Left lung (tissue), 10 donors: ENCODE measurements around the gene UBE2M. TPM values are rescaled to one million over a fixed set of nuclear protein-coding genes. Genes with fewer than 3 reads are reported as not detected.
"Not testable (repeated sequence)": the region's sequence is repeated elsewhere in the genome, so short reads cannot be mapped to it uniquely, and the experiment has no call there.

Experiments
- ATAC-seq: fragments of 200-7000 bp; cut with Tn5 transposase; one replicate; pipeline ENCODE4 v1.9.1; 2020; ENCODE audit warnings: moderate library complexity
- DNase-seq, 4 donors: peaks; one replicate each; pipeline ENCODE4 v3.0.0-alpha.2; 2013 to 2020
- H3K27ac ChIP-seq, 2 donors: fragments of 200-600 bp; sonication (generic) in 1 of 2; one replicate each; pipeline versions ENCODE4 v1.5.0 to v1.8.0; 2020 to 2021
- H3K27me3 ChIP-seq, 2 donors: fragments of 200-600 bp; sonication (generic) in 1 of 2; one replicate each; pipeline versions ENCODE4 v1.5.0 to v1.8.0; 2020 to 2021
- H3K36me3 ChIP-seq, 2 donors: fragments of 200-600 bp; sonication (generic) in 1 of 2; one replicate each; pipeline versions ENCODE4 v1.5.0 to v1.8.0; 2020 to 2021
- H3K4me1 ChIP-seq, 2 donors: fragments of 200-600 bp; one replicate each; pipeline ENCODE4 v1.8.0; 2021
- H3K4me3 ChIP-seq, 2 donors: fragments of 200-600 bp; sonication (generic) in 1 of 2; one replicate each; pipeline versions ENCODE4 v1.5.0 to v1.8.0; 2020 to 2021; ENCODE audit warnings: mild to moderate bottlenecking in 1 of 2
- H3K9me3 ChIP-seq, 2 donors: fragments of 200-600 bp; sonication (generic) in 1 of 2; one replicate each; pipeline versions ENCODE4 v1.5.0 to v1.8.0; 2020 to 2021
- intact Hi-C, 2 donors: fragments of 100-400 bp; cut with DNase I; formaldehyde crosslinking; loops; one replicate each; pipeline versions ENCODE4 v1.11.2 to v1.14.2; 2022
- microRNA-seq, 2 donors: library from miRNA; unstranded; fragments of <30 nt; microRNA quantifications; one replicate each; pipeline ENCODE4, GENCODE V29; 2019
- polyA plus RNA-seq, 6 donors: library from polyadenylated mRNA; unstranded; fragments of 120-200 nt; gene quantifications; one replicate each; pipeline ENCODE4 v1.2.1, GENCODE V29; 2013; ENCODE audit not compliant: insufficient read length in 6 of 6
- total RNA-seq, 2 donors: library from RNA; stranded (reverse); fragmentation: NEBNext Ultra II Directional; extraction: Animal tissue kit (Norgen Biotek cat#: 25700); gene quantifications; one replicate each; pipeline ENCODE4 v1.2.1, GENCODE V29; 2021
- TF ChIP-seq, protein P1 (sequence below), 2 donors: fragments of 200-600 bp; sonication (generic) in 1 of 2; IDR thresholded peaks; one replicate each; pipeline versions ENCODE4 v1.5.0 to v1.8.0; 2021; ENCODE audit warnings: antibody characterized with exemption in 2 of 2
- donor health status: DM: no; HTN: yes; CAD: no.
- donor health status: DM: no; HTN: no; CAD: no.

UBE2M gene
- total and polyA plus RNA-seq, 8 donors, result 54.9 to 85.9 (median 74.0) TPM

GRCh38 chr19:58509731-58510083, 48.7 kb downstream of the UBE2M start:
- DNase-seq (no peak), ATAC-seq (no peak)
- Histone ChIP-seq H3K4me3 (no peak overlapping the region), H3K36me3 (no peaks in the 10 kb centered on the region), H3K4me1 (peaks cover 0 to 10% of the 10 kb centered on the region in 2 donors), H3K9me3 (peaks cover 0 to 8% of the 10 kb centered on the region in 2 donors), H3K27me3 (no peaks in the 10 kb centered on the region), H3K27ac (no peak overlapping the region)
- intact Hi-C loops, result no loop called here
- TF ChIP-seq, protein P1, sequence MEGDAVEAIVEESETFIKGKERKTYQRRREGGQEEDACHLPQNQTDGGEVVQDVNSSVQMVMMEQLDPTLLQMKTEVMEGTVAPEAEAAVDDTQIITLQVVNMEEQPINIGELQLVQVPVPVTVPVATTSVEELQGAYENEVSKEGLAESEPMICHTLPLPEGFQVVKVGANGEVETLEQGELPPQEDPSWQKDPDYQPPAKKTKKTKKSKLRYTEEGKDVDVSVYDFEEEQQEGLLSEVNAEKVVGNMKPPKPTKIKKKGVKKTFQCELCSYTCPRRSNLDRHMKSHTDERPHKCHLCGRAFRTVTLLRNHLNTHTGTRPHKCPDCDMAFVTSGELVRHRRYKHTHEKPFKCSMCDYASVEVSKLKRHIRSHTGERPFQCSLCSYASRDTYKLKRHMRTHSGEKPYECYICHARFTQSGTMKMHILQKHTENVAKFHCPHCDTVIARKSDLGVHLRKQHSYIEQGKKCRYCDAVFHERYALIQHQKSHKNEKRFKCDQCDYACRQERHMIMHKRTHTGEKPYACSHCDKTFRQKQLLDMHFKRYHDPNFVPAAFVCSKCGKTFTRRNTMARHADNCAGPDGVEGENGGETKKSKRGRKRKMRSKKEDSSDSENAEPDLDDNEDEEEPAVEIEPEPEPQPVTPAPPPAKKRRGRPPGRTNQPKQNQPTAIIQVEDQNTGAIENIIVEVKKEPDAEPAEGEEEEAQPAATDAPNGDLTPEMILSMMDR (IDR thresholded peaks at IDR 0.05), result no peak

- intact Hi-C loops, DNase-seq, H3K9me3 ChIP-seq, ATAC-seq, H3K36me3 ChIP-seq, H3K4me1 ChIP-seq, H3K4me3 ChIP-seq, H3K27me3 ChIP-seq, H3K27ac ChIP-seq: not testable (repeated sequence)
Observed at GRCh38 chr19:58507602-58508223, 50.7 kb downstream of the UBE2M start.

Small RNAs within 50 kb of the gene (microRNA-seq; reads per million reads assigned to microRNA genes)
- gene MIR6807, result 0.50 to 1.1 reads per million in 2 donors

Other genes starting within 250 kb of the UBE2M start
- 1 to 10 TPM; 3.4 to 3.9 TPM for gene ZSCAN22, start 231.6 kb downstream of the UBE2M start, total RNA-seq
- 1 to 10 TPM; 3.8 to 5.0 (median 4.2) TPM for gene ZSCAN22, start 231.6 kb downstream of the UBE2M start, polyA plus RNA-seq
- gene A1BG, start 205.1 kb downstream of the UBE2M start, total RNA-seq, result 10 to 100 TPM in 1 of 2 donors, 1 to 10 TPM in 1; 9.8 to 10.2 TPM
- gene A1BG, start 205.1 kb downstream of the UBE2M start, polyA plus RNA-seq, result 1 to 10 TPM in 4 of 6 donors, under 1 TPM in 2; 0.81 to 1.9 (median 1.5) TPM
- 1 to 10 TPM in 1 of 2 donors, under 1 TPM in 1; 0.76 to 1.2 TPM for gene ZNF497, start 195.9 kb downstream of the UBE2M start, total RNA-seq
- 1 to 10 TPM; 3.0 to 4.4 (median 3.2) TPM for gene ZNF497, start 195.9 kb downstream of the UBE2M start, polyA plus RNA-seq
- 1 to 10 TPM; 1.7 to 2.1 TPM for gene ZNF837, start 177.6 kb downstream of the UBE2M start, total RNA-seq
- 1 to 10 TPM; 1.9 to 3.7 (median 2.9) TPM for gene ZNF837, start 177.6 kb downstream of the UBE2M start, polyA plus RNA-seq
- gene RPS5, start 171.3 kb downstream of the UBE2M start, total RNA-seq, result 1,000 to 10,000 TPM in 1 of 2 donors, 100 to 1,000 TPM in 1; 842 to 1,045 TPM
- 1,000 to 10,000 TPM; 1,242 to 1,479 (median 1,313) TPM for gene RPS5, start 171.3 kb downstream of the UBE2M start, polyA plus RNA-seq
- gene RNF225, start 163.0 kb downstream of the UBE2M start, total RNA-seq, result 1 to 10 TPM; 1.9 to 3.2 TPM
- gene RNF225, start 163.0 kb downstream of the UBE2M start, polyA plus RNA-seq, result not detected
- 10 to 100 TPM in 1 of 2 donors, 1 to 10 TPM in 1; 7.4 to 12.7 TPM for gene ZNF584, start 150.0 kb downstream of the UBE2M start, total RNA-seq
- gene ZNF584, start 150.0 kb downstream of the UBE2M start, polyA plus RNA-seq, result 10 to 100 TPM in 3 of 6 donors, 1 to 10 TPM in 3; 9.0 to 11.3 (median 10.0) TPM
- 1 to 10 TPM; 6.2 to 7.1 TPM for gene ZNF132, start 118.5 kb downstream of the UBE2M start, total RNA-seq
- 10 to 100 TPM in 4 of 6 donors, 1 to 10 TPM in 2; 9.6 to 12.9 (median 10.2) TPM for gene ZNF132, start 118.5 kb downstream of the UBE2M start, polyA plus RNA-seq
- gene ZNF324B, start 107.0 kb downstream of the UBE2M start, total RNA-seq, result 1 to 10 TPM; 5.2 to 7.0 TPM
- 1 to 10 TPM; 5.4 to 7.8 (median 6.7) TPM for gene ZNF324B, start 107.0 kb downstream of the UBE2M start, polyA plus RNA-seq
- 1 to 10 TPM; 7.1 to 9.5 TPM for gene ZNF324, start 91.5 kb downstream of the UBE2M start, total RNA-seq
- 10 to 100 TPM in 1 of 6 donors, 1 to 10 TPM in 5; 8.1 to 10.1 (median 8.6) TPM for gene ZNF324, start 91.5 kb downstream of the UBE2M start, polyA plus RNA-seq
- 1 to 10 TPM; 6.2 to 6.6 TPM for gene ZNF446, start 82.3 kb downstream of the UBE2M start, total RNA-seq
- 10 to 100 TPM; 12.9 to 16.9 (median 15.0) TPM for gene ZNF446, start 82.3 kb downstream of the UBE2M start, polyA plus RNA-seq
- 10 to 100 TPM in 1 of 2 donors, 1 to 10 TPM in 1; 6.2 to 11.8 TPM for gene SLC27A5, start 46.6 kb downstream of the UBE2M start, total RNA-seq
- gene SLC27A5, start 46.6 kb downstream of the UBE2M start, polyA plus RNA-seq, result 1 to 10 TPM; 7.1 to 9.6 (median 8.1) TPM
- gene ZBTB45, start 38.8 kb downstream of the UBE2M start, total RNA-seq, result 10 to 100 TPM; 12.7 to 17.7 TPM
- gene ZBTB45, start 38.8 kb downstream of the UBE2M start, polyA plus RNA-seq, result 10 to 100 TPM in 4 of 6 donors, 1 to 10 TPM in 2; 7.8 to 13.6 (median 11.3) TPM
- gene TRIM28, start 14.5 kb downstream of the UBE2M start, total RNA-seq, result 100 to 1,000 TPM; 231 to 261 TPM
- gene TRIM28, start 14.5 kb downstream of the UBE2M start, polyA plus RNA-seq, result 100 to 1,000 TPM; 542 to 689 (median 622) TPM
- 100 to 1,000 TPM; 107 to 120 TPM for gene CHMP2A, start 3.5 kb downstream of the UBE2M start, total RNA-seq
- gene CHMP2A, start 3.5 kb downstream of the UBE2M start, polyA plus RNA-seq, result 100 to 1,000 TPM in 1 of 6 donors, 10 to 100 TPM in 5; 84.1 to 106 (median 93.2) TPM
- gene MZF1, start 14.7 kb upstream of the UBE2M start, total RNA-seq, result 10 to 100 TPM; 29.6 to 33.7 TPM
- gene MZF1, start 14.7 kb upstream of the UBE2M start, polyA plus RNA-seq, result 10 to 100 TPM; 29.1 to 58.0 (median 40.3) TPM